Endodermal cell (in vitro differentiated cells): Measurements from ENCODE around the gene GNAZ. TPM values are rescaled to one million over a fixed set of nuclear protein-coding genes. Genes with fewer than 3 reads are reported as not detected.

ENCODE experiments used
- DNase-seq: peaks from one replicate; pipeline ENCODE4 v3.0.0-alpha.2; 2017
- H3K27ac ChIP-seq: 2 replicates; pipeline ENCODE4 v1.5.1; 2013; ENCODE audit warnings: mild to moderate bottlenecking, low read depth, low read length, moderate library complexity
- H3K27me3 ChIP-seq: 2 replicates; pipeline ENCODE4 v1.6.1; 2013; ENCODE audit warnings: mild to moderate bottlenecking, low read length, moderate library complexity; ENCODE audit not compliant: insufficient read depth, control insufficient read depth, poor library complexity, severe bottlenecking
- H3K36me3 ChIP-seq: 2 replicates; pipeline ENCODE4 v1.7.0; 2013; ENCODE audit warnings: mild to moderate bottlenecking, low read length, moderate library complexity; ENCODE audit not compliant: control insufficient read depth, insufficient read depth
- H3K4me1 ChIP-seq: one replicate; pipeline ENCODE4 v1.7.0; 2013; ENCODE audit warnings: low read length; ENCODE audit not compliant: control insufficient read depth, insufficient read depth
- H3K4me3 ChIP-seq: 2 replicates; pipeline ENCODE4 v1.5.1; 2013; ENCODE audit warnings: mild to moderate bottlenecking, low read length, moderate library complexity
- H3K9ac ChIP-seq: 2 replicates; pipeline ENCODE4 v1.6.1; 2013; ENCODE audit warnings: mild to moderate bottlenecking, low read length, moderate library complexity; ENCODE audit not compliant: poor library complexity, severe bottlenecking; ENCODE audit errors: extremely low read depth
- H3K9me3 ChIP-seq: 2 replicates; pipeline ENCODE4 v1.6.1; 2013; ENCODE audit warnings: mild to moderate bottlenecking, low read length, moderate library complexity; ENCODE audit not compliant: control insufficient read depth
- H3K27ac Mint-ChIP-seq: 2 replicates; pipeline ENCODE4 v1.8.0; 2020; ENCODE audit warnings: mixed read lengths
- H3K27me3 Mint-ChIP-seq: 2 replicates; pipeline ENCODE4 v1.8.0; 2021; ENCODE audit warnings: mild to moderate bottlenecking, mixed read lengths; ENCODE audit not compliant: insufficient read depth
- H3K36me3 Mint-ChIP-seq: 2 replicates; pipeline ENCODE4 v1.8.0; 2020; ENCODE audit warnings: low read depth, mixed read lengths
- H3K4me1 Mint-ChIP-seq: 2 replicates; pipeline ENCODE4 v1.8.0; 2020; ENCODE audit warnings: mixed read lengths
- H3K4me3 Mint-ChIP-seq: 2 replicates; pipeline ENCODE4 v1.8.0; 2020; ENCODE audit warnings: mild to moderate bottlenecking, moderate library complexity, mixed read lengths
- H3K9me3 Mint-ChIP-seq: 2 replicates; pipeline ENCODE4 v1.8.0; 2020; ENCODE audit warnings: mild to moderate bottlenecking, mixed read lengths
- WGBS, 2 experiments: methylation state at CpG; one replicate each; pipeline versions ENCODE4 v1.1.5 to v1.1.7; 2013; ENCODE audit warnings: missing lambda C conversion rate in 2 of 2, mixed read lengths in 1 of 2; ENCODE audit not compliant: insufficient coverage in 1 of 2, insufficient read length in 1 of 2; 5-methylcytosine and 5-hydroxymethylcytosine counted together
- total RNA-seq, 2 donors: library from RNA; stranded (reverse); fragmentation: NEBNext Ultra II Directional in 1 of 2; extraction: Animal tissue kit (Norgen Biotek cat#: 25700) in 1 of 2; gene quantifications; 2 replicates in 1 of 2; 3 replicates in 1 of 2; pipeline ENCODE4 v1.2.1, GENCODE V29; 2021
- TF ChIP-seq, protein P1 (sequence below): fragments of 200-600 bp; sonication (generic); conservative IDR thresholded peaks from 2 replicates; pipeline ENCODE4 v1.5.0; 2021; ENCODE audit warnings: antibody characterized with exemption, mild to moderate bottlenecking

The GNAZ gene
- total RNA-seq, 2 donors from 2014 or later, result 16.7 to 17.9 TPM

DNA sequence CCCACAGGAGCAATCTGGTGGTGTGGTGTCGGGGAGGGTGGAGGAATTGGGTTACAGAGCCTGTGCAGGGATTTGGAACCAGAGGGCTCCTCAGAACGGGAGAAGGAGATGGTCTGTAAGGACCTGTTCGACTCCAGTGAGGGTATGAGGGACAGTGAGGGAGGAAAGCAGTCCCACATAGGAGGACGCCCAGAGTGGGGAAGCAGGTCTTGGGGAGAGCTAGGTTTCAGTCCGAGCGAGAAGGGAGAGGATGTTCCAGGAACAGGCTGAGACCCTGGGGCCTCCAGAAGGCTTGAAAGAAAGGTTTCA, 32.0 kb upstream of the GNAZ start:
- no peak overlapping the region for H3K4me3 Mint-ChIP-seq
- H3K9me3 ChIP-seq, result no peaks in the 10 kb centered on the region
- peaks cover 16% of the 10 kb centered on the region for H3K4me1 Mint-ChIP-seq
- no peak overlapping the region for H3K9ac ChIP-seq
- no peak overlapping the region for H3K27ac ChIP-seq
- no peaks in the 10 kb centered on the region for H3K36me3 Mint-ChIP-seq
- no peak overlapping the region for H3K4me3 ChIP-seq
- WGBS, 2 experiments, result 82 to 88% methylated on average over 5 to 6 of the region's 6 CpGs
- TF ChIP-seq, protein P1, sequence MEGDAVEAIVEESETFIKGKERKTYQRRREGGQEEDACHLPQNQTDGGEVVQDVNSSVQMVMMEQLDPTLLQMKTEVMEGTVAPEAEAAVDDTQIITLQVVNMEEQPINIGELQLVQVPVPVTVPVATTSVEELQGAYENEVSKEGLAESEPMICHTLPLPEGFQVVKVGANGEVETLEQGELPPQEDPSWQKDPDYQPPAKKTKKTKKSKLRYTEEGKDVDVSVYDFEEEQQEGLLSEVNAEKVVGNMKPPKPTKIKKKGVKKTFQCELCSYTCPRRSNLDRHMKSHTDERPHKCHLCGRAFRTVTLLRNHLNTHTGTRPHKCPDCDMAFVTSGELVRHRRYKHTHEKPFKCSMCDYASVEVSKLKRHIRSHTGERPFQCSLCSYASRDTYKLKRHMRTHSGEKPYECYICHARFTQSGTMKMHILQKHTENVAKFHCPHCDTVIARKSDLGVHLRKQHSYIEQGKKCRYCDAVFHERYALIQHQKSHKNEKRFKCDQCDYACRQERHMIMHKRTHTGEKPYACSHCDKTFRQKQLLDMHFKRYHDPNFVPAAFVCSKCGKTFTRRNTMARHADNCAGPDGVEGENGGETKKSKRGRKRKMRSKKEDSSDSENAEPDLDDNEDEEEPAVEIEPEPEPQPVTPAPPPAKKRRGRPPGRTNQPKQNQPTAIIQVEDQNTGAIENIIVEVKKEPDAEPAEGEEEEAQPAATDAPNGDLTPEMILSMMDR, result no peak
- H3K9me3 Mint-ChIP-seq, result no peaks in the 10 kb centered on the region
- no peaks in the 10 kb centered on the region for H3K36me3 ChIP-seq
- H3K27me3 ChIP-seq, result no peaks in the 10 kb centered on the region
- no peaks in the 10 kb centered on the region for H3K27me3 Mint-ChIP-seq
- H3K27ac Mint-ChIP-seq, result no peak overlapping the region
- no peak for DNase-seq
- no peaks in the 10 kb centered on the region for H3K4me1 ChIP-seq

DNA sequence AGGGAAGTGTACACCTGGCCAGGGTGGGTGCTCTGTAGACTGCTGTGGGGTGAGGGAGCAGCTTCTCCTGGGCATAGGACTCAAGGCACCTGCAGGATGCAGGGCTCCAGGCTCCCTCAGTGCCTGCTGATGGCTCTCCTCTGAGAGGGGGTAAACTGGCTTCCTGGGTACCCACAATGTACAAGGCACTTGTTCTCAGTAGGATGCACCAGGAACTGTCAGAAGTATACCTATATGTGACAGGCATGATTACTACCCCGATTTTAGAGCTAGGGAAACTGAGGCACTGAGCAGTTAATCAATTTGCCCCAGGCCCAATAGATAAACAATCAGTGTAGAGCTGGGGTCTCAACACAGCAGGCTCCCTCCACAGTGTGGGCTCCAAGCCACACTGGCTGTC, 31.4 kb upstream of the GNAZ start:
- Histone ChIP-seq H3K4me3 (no peak overlapping the region), H3K4me1 (no peaks in the 10 kb centered on the region), H3K27ac (no peak overlapping the region), H3K9ac (no peak overlapping the region), H3K27me3 (no peaks in the 10 kb centered on the region), H3K9me3 (no peaks in the 10 kb centered on the region), H3K36me3 (no peaks in the 10 kb centered on the region)
- Mint-ChIP-seq H3K27me3 (no peaks in the 10 kb centered on the region), H3K27ac (no peak overlapping the region), H3K4me3 (no peak overlapping the region), H3K9me3 (no peaks in the 10 kb centered on the region), H3K4me1 (peaks cover 13% of the 10 kb centered on the region), H3K36me3 (no peaks in the 10 kb centered on the region)
- TF ChIP-seq, protein P1, result no peak
- 95% methylated on average over 1 of the region's 1 CpG; no CpG with 5 or more reads in 1 of the 2 experiments for WGBS, 2 experiments
- no peak for DNase-seq

DNA sequence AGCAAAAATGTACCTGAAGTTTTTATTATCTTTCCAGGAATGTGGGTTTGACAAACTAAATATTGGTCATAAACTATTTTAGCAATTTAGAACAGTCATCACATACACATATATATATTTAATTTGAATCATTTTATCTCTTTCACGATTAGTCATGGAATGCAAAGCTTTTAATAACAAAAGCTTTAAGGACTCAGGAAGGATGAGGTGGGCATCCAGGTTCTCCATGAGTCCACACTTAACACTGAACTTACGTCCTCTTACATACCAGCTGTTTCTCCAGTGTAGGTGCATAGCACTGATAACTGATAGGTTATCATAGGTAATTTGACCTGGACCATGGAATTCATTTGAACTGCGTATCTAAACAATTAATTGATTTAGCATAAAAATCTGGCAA, 28.1 kb upstream of the GNAZ start:
- Histone ChIP-seq H3K9ac (no peak overlapping the region), H3K4me3 (no peak overlapping the region), H3K4me1 (no peaks in the 10 kb centered on the region), H3K27ac (no peak overlapping the region), H3K36me3 (no peaks in the 10 kb centered on the region), H3K9me3 (peaks cover 18% of the 10 kb centered on the region), H3K27me3 (no peaks in the 10 kb centered on the region)
- no peak overlapping the region for H3K4me3 Mint-ChIP-seq
- WGBS, 2 experiments, result 93 to 96% methylated on average over 2 to 3 of the region's 3 CpGs
- no peaks in the 10 kb centered on the region for H3K36me3 Mint-ChIP-seq
- DNase-seq, result no peak
- TF ChIP-seq, protein P1, result no peak
- H3K27ac Mint-ChIP-seq, result no peak overlapping the region
- no peaks in the 10 kb centered on the region for H3K27me3 Mint-ChIP-seq
- peaks cover 6% of the 10 kb centered on the region for H3K4me1 Mint-ChIP-seq
- H3K9me3 Mint-ChIP-seq, result peaks cover 9% of the 10 kb centered on the region
